ENCODE measurements around the gene SHISA5. TPM values are rescaled to one million over a fixed set of nuclear protein-coding genes. Genes with fewer than 3 reads are reported as not detected.

SHISA5 gene
- total RNA-seq, 1 experiment from 2014 or later, result 104 TPM

DNA sequence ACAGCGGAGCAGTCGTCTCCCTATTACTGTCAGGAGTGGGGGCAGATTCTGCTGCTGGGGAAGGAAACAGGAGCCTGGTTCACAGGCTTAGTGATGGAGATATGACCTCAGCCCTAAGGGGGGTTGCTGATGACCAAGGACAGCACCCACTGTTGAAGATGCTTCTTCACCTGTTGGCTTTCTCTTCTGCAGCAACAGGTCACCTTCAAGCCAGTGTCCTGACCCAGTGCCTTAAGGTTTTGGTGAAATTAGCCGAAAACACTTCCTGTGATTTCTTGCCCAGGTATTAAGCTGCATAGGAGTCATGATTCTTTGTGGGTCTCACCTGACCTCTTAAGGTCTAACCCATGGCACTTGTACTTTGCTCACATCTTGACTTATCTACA lies 43.5 kb downstream of the SHISA5 start (continued):
- TF ChIP-seq, protein P1, sequence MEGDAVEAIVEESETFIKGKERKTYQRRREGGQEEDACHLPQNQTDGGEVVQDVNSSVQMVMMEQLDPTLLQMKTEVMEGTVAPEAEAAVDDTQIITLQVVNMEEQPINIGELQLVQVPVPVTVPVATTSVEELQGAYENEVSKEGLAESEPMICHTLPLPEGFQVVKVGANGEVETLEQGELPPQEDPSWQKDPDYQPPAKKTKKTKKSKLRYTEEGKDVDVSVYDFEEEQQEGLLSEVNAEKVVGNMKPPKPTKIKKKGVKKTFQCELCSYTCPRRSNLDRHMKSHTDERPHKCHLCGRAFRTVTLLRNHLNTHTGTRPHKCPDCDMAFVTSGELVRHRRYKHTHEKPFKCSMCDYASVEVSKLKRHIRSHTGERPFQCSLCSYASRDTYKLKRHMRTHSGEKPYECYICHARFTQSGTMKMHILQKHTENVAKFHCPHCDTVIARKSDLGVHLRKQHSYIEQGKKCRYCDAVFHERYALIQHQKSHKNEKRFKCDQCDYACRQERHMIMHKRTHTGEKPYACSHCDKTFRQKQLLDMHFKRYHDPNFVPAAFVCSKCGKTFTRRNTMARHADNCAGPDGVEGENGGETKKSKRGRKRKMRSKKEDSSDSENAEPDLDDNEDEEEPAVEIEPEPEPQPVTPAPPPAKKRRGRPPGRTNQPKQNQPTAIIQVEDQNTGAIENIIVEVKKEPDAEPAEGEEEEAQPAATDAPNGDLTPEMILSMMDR (IDR thresholded peaks at IDR 0.05 in 2 of 3, conservative IDR thresholded peaks at IDR 0.05 in 1 of 3; ENCODE audit: borderline replicate concordance in 1 of 3, insufficient read depth in 1 of 3, low read depth in 2 of 3, low read length in 2 of 3), result no peak
- no peak for TF ChIP-seq ZFX (IDR thresholded peaks at IDR 0.05)

DNA sequence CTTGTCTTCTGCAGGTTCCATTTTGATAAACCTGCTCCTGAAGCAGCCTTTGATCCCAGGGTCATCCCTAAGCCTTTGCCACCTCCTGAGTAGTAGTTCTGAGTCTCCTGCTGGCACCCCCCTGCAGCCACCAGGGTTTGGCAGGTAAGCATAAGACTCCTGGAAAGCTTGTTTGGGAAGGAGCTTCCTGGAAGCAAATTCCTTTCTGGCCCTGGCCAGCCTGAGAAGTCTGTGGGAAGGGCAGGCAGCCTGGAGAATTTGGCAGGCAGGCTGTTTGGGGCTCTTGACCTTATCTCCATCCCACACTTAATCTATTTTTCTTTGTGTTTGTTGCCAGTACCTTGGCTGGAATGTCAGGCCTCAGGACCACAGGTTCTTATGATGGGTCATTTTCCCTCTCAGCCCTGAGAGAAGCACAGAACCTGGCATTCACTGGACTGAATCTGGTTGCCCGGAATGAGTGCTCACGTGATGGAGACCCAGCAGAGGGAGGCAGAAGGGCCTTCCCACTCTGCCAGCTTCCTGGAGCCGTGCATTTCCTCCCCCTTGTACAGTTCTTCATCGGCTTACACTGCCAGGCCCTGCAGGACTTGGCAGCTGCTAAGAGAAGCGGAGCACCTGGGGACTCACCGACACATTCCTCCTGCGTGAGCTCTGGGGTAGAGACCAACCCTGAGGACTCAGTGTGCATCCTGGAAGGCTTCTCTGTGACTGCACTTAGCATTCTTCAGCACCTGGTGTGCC lies 44.0 kb downstream of the SHISA5 start:
- Histone ChIP-seq H3K4me2 (ENCODE audit: low read length) (no peak overlapping the region), H3K4me1 (ENCODE audit: control insufficient read depth in 1 of 2, insufficient read depth in 2 of 2, low read length in 2 of 2) (peaks cover 0 to 2% of the 10 kb centered on the region in 2 experiments; a peak in 2 of 4 replicates), H3K36me3 (ENCODE audit: control insufficient read depth in 1 of 2, insufficient read depth in 2 of 2, low read length in 2 of 2) (peaks cover 42 to 43% of the 10 kb centered on the region in 2 experiments), H3K27me3 (ENCODE audit: insufficient read depth, low read length) (no peaks in the 10 kb centered on the region), H3K27ac (ENCODE audit: low read depth, low read length) (no peak overlapping the region), H3K9ac (ENCODE audit: low read length) (no peak overlapping the region), H2AFZ (ENCODE audit: low read depth, low read length, poor library complexity, severe bottlenecking) (no peak overlapping the region), H3K9me3 (ENCODE audit: control insufficient read depth in 1 of 2, insufficient read depth in 1 of 2, low read depth in 1 of 2, low read length in 2 of 2) (no peaks in the 10 kb centered on the region), H3K9me2 (ENCODE audit: insufficient read depth) (no peaks in the 10 kb centered on the region), H3K79me2 (ENCODE audit: insufficient read depth, low read length) (no peaks in the 10 kb centered on the region), H3K4me3 (replicated peaks in 1 of 2; ENCODE audit: low read depth in 1 of 2, low read length in 2 of 2) (no peak overlapping the region), H4K20me1 (ENCODE audit: insufficient read depth) (no peaks in the 10 kb centered on the region)
- TF ChIP-seq, protein P2, sequence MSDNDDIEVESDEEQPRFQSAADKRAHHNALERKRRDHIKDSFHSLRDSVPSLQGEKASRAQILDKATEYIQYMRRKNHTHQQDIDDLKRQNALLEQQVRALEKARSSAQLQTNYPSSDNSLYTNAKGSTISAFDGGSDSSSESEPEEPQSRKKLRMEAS (IDR thresholded peaks at IDR 0.05), result no peak
- TF ChIP-seq ELF1 (IDR thresholded peaks at IDR 0.05; ENCODE audit: borderline replicate concordance, low read depth) (no peak), ZFX (IDR thresholded peaks at IDR 0.05) (no peak), SIN3A (IDR thresholded peaks at IDR 0.05; ENCODE audit: low read depth) (no peak), SP1 (IDR thresholded peaks at IDR 0.05; ENCODE audit: low read depth) (no peak)
- TF ChIP-seq, protein P3, sequence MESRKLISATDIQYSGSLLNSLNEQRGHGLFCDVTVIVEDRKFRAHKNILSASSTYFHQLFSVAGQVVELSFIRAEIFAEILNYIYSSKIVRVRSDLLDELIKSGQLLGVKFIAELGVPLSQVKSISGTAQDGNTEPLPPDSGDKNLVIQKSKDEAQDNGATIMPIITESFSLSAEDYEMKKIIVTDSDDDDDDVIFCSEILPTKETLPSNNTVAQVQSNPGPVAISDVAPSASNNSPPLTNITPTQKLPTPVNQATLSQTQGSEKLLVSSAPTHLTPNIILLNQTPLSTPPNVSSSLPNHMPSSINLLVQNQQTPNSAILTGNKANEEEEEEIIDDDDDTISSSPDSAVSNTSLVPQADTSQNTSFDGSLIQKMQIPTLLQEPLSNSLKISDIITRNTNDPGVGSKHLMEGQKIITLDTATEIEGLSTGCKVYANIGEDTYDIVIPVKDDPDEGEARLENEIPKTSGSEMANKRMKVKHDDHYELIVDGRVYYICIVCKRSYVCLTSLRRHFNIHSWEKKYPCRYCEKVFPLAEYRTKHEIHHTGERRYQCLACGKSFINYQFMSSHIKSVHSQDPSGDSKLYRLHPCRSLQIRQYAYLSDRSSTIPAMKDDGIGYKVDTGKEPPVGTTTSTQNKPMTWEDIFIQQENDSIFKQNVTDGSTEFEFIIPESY (IDR thresholded peaks at IDR 0.05; ENCODE audit: extremely low read depth, insufficient replicate concordance, low read length), result no peak
- TF ChIP-seq, protein P4, sequence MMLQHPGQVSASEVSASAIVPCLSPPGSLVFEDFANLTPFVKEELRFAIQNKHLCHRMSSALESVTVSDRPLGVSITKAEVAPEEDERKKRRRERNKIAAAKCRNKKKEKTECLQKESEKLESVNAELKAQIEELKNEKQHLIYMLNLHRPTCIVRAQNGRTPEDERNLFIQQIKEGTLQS (IDR thresholded peaks at IDR 0.05), result no peak
- CTCF ChIA-PET, result no interaction called here
- RAD21 ChIA-PET (ENCODE audit: low non-redundant PET in 1 of 2, low total read pairs in 2 of 2, uncharacterized antibody in 2 of 2, unreplicated experiment in 2 of 2), result no interaction called here
- no peak for ATAC-seq
- no TSS peak for BruUV-seq (replicated peaks)
- no peak for DNase-seq (ENCODE audit: low read depth, low spot score)
- intact Hi-C loops (cut with micrococcal nuclease), result no loop called here
- POLR2A ChIA-PET, result no interaction called here
